Left hindlimb (tissue), 1 donor: ENCODE data around the gene RANGAP1.

Source experiments
- DNase-seq: peaks from one replicate; pipeline ENCODE4 v3.0.0-alpha.2; 2018

The RANGAP1 gene

GRCh38 chr22:41256254-41257253, 29.4 kb downstream of the RANGAP1 start:
- no peak for DNase-seq

GRCh38 chr22:41254230-41254629, 31.8 kb downstream of the RANGAP1 start:
- no peak for DNase-seq

GRCh38 chr22:41252365-41252764, 33.6 kb downstream of the RANGAP1 start:
- no peak for DNase-seq

GRCh38 chr22:41250127-41250526, 35.9 kb downstream of the RANGAP1 start:
- no peak for DNase-seq

GRCh38 chr22:41249442-41249841, 36.5 kb downstream of the RANGAP1 start:
- DNase-seq, result no peak

- no peak for DNase-seq
Measured at GRCh38 chr22:41248758-41249157, 37.2 kb downstream of the RANGAP1 start.

GRCh38 chr22:41248314-41248713, 37.7 kb downstream of the RANGAP1 start:
- DNase-seq, result no peak

- no peak for DNase-seq
Measured at GRCh38 chr22:41247703-41248102, 38.3 kb downstream of the RANGAP1 start.

- no peak for DNase-seq
Measured at GRCh38 chr22:41245917-41246499, 40.0 kb downstream of the RANGAP1 start.

GRCh38 chr22:41243361-41243760, 42.6 kb downstream of the RANGAP1 start:
- no peak for DNase-seq

- DNase-seq, result no peak
Measured at GRCh38 chr22:41242396-41243117, 43.4 kb downstream of the RANGAP1 start.

GRCh38 chr22:41241133-41241676, 44.8 kb downstream of the RANGAP1 start:
- no peak for DNase-seq

GRCh38 chr22:41240377-41241132, 45.4 kb downstream of the RANGAP1 start, which contains the start of gene CHADL:
Gene CHADL (minus strand): TSS chr22:41240931. CDS start chr22:41240881, 50 bp downstream.
- DNase-seq, result peak; percentile 77

GRCh38 chr22:41239443-41240128, 46.4 kb downstream of the RANGAP1 start:
- DNase-seq, result no peak

- no peak for DNase-seq
Measured at GRCh38 chr22:41238570-41239442, 47.2 kb downstream of the RANGAP1 start.

GRCh38 chr22:41237707-41238569, 48.0 kb downstream of the RANGAP1 start:
- peak; percentile 72 for DNase-seq

GRCh38 chr22:41237036-41237706, 48.8 kb downstream of the RANGAP1 start:
- DNase-seq, result no peak

- peak; percentile 10 for DNase-seq
Measured at GRCh38 chr22:41234815-41235695, 50.9 kb downstream of the RANGAP1 start.
